Measurements from ENCODE around the gene PKNOX2.

The PKNOX2 gene

GRCh38 chr11:125344846-125345420 is 180.4 kb downstream of the PKNOX2 start:
- DNase-seq: no peak

- no peak for DNase-seq
Measured at GRCh38 chr11:125345421-125346178, 181.0 kb downstream of the PKNOX2 start.

GRCh38 chr11:125346179-125346530 is 181.6 kb downstream of the PKNOX2 start:
- no peak for DNase-seq

GRCh38 chr11:125346565-125347260 is 182.2 kb downstream of the PKNOX2 start:
- DNase-seq: no peak

- no peak for DNase-seq
Measured at GRCh38 chr11:125347261-125347585, 182.7 kb downstream of the PKNOX2 start.

- DNase-seq: no peak
Measured at GRCh38 chr11:125348141-125348651, 183.6 kb downstream of the PKNOX2 start.

GRCh38 chr11:125348674-125349309 is 184.2 kb downstream of the PKNOX2 start:
- no peak for DNase-seq

GRCh38 chr11:125350206-125351032 is 185.9 kb downstream of the PKNOX2 start:
- DNase-seq: no peak

- no peak for DNase-seq
Measured at GRCh38 chr11:125351033-125351867, 186.7 kb downstream of the PKNOX2 start.

GRCh38 chr11:125351868-125352250 is 187.3 kb downstream of the PKNOX2 start:
- no peak for DNase-seq

GRCh38 chr11:125356797-125357196 is 192.2 kb downstream of the PKNOX2 start:
- DNase-seq: no peak

- no peak for DNase-seq
Measured at GRCh38 chr11:125357551-125357950, 193.0 kb downstream of the PKNOX2 start.

- DNase-seq: no peak
Measured at GRCh38 chr11:125358254-125358840, 193.8 kb downstream of the PKNOX2 start.

GRCh38 chr11:125359130-125359529 is 194.6 kb downstream of the PKNOX2 start:
- no peak for DNase-seq

- no peak for DNase-seq
Measured at GRCh38 chr11:125360066-125360465, 195.5 kb downstream of the PKNOX2 start.

GRCh38 chr11:125364121-125364826 is 199.7 kb downstream of the PKNOX2 start:
- no peak for DNase-seq

- no peak for DNase-seq
Measured at GRCh38 chr11:125365196-125365931, 200.8 kb downstream of the PKNOX2 start.

GRCh38 chr11:125367710-125368109 is 203.2 kb downstream of the PKNOX2 start:
- no peak for DNase-seq

- DNase-seq: no peak
Measured at GRCh38 chr11:125368757-125369156, 204.2 kb downstream of the PKNOX2 start.

GRCh38 chr11:125369808-125370207 is 205.3 kb downstream of the PKNOX2 start:
- no peak for DNase-seq

All from DMS153 (cell line).